ENCODE results near the gene MTHFD1L. TPM values are rescaled to one million over a fixed set of nuclear protein-coding genes. Genes with fewer than 3 reads are reported as not detected.

The MTHFD1L gene
- total RNA-seq, 1 experiment from 2014 or later, result 47.8 TPM

DNA sequence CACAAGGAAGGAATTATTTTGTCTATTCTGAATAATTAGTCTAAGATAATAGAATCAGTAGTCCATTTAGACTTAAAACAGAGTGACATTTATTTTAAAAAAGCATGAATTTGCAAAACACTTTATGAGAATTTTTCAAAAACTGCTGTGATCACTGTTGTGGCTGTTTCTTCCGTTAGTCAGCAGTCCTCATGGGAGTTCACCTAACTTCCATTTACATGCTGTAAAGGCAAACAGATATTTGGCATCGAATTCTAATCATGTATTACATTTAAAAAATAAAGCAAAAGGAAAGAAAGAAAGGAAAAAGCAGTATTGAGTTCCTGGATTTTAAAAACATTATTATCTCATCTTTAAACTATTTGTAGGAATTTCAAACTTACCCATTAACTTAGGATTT, 111.8 kb downstream of the MTHFD1L start:
- H3K4me3 Mint-ChIP-seq (ENCODE audit: low read depth, unreplicated experiment), result no peak overlapping the region
- H3K4me1 Mint-ChIP-seq (ENCODE audit: low read depth, unreplicated experiment), result no peaks in the 10 kb centered on the region
- no peak overlapping the region for H3K27ac Mint-ChIP-seq (ENCODE audit: unreplicated experiment)
- CTCF ChIA-PET, result interaction anchor here (0.6 kb wide), 1 partner anchor 381 kb away, joined by 3 read pairs; no protein-coding TSS in a partner anchor
- TF ChIP-seq, protein P1, sequence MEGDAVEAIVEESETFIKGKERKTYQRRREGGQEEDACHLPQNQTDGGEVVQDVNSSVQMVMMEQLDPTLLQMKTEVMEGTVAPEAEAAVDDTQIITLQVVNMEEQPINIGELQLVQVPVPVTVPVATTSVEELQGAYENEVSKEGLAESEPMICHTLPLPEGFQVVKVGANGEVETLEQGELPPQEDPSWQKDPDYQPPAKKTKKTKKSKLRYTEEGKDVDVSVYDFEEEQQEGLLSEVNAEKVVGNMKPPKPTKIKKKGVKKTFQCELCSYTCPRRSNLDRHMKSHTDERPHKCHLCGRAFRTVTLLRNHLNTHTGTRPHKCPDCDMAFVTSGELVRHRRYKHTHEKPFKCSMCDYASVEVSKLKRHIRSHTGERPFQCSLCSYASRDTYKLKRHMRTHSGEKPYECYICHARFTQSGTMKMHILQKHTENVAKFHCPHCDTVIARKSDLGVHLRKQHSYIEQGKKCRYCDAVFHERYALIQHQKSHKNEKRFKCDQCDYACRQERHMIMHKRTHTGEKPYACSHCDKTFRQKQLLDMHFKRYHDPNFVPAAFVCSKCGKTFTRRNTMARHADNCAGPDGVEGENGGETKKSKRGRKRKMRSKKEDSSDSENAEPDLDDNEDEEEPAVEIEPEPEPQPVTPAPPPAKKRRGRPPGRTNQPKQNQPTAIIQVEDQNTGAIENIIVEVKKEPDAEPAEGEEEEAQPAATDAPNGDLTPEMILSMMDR (IDR thresholded peaks at IDR 0.05; ENCODE audit: unreplicated experiment), result no peak
- no TSS peak for BruUV-seq (replicated peaks)
- intact Hi-C loops (cut with micrococcal nuclease; ENCODE audit: unreplicated experiment), result no loop called here
- no peak for DNase-seq
- H3K36me3 Mint-ChIP-seq (ENCODE audit: insufficient read depth, unreplicated experiment), result peaks cover 24% of the 10 kb centered on the region
- H3K9me3 Mint-ChIP-seq (ENCODE audit: low read depth, unreplicated experiment), result no peaks in the 10 kb centered on the region
- H3K27me3 Mint-ChIP-seq (ENCODE audit: unreplicated experiment), result no peaks in the 10 kb centered on the region

DNA sequence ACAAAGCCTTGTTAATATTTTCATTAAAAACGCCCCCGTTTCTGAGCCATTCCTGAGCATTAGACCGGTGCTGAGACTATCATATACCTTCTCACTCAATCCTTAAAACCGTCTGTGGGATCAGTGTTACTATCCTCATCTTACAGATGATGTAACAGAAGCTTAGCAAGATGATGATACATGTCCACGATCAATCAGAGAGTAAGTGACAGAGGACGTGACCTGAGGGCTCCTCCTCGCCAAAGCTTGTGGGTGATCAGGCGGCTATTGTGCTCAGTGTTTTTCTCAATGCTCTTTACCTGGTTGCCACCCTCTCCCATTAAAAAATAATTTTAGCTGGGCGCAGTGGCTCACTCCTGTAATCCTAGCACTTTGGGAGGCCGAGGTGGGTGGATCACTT, 113.1 kb downstream of the MTHFD1L start:
- intact Hi-C loops (cut with micrococcal nuclease; ENCODE audit: unreplicated experiment), result no loop called here
- Mint-ChIP-seq H3K9me3 (ENCODE audit: low read depth, unreplicated experiment) (no peaks in the 10 kb centered on the region), H3K4me3 (ENCODE audit: low read depth, unreplicated experiment) (no peak overlapping the region), H3K4me1 (ENCODE audit: low read depth, unreplicated experiment) (no peaks in the 10 kb centered on the region), H3K36me3 (ENCODE audit: insufficient read depth, unreplicated experiment) (peaks cover 25% of the 10 kb centered on the region), H3K27me3 (ENCODE audit: unreplicated experiment) (no peaks in the 10 kb centered on the region), H3K27ac (ENCODE audit: unreplicated experiment) (no peak overlapping the region)
- no TSS peak for BruUV-seq (replicated peaks)
- CTCF ChIA-PET, result no interaction called here
- DNase-seq, result no peak
- TF ChIP-seq, protein P1 (IDR thresholded peaks at IDR 0.05; ENCODE audit: unreplicated experiment), result no peak

DNA sequence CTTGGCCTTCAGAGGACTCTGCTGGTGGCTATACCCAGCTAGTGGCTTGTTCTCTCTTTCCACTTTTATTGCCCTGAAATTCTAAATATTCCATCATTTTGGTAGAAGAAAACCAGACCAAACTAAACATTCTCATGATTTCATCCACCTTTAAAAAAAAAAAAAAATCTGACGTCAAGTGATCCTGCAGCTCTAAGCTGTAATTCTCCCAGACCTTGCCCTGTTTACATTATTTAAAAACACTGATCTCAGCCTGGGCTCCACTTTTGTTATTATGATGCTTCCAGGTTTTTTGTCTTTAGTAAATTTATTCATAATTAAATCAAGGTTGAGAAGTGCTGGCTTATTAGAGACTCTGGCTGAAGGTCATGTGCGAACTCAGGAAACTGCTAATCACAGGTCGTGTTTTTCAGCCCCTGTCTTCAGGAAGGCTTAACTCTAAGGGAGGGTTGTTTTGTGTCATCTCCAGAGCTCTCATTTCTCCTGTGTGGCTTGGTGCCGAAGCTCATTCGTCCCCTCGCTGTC, 114.4 kb downstream of the MTHFD1L start:
- H3K4me3 Mint-ChIP-seq (ENCODE audit: low read depth, unreplicated experiment), result no peak overlapping the region
- no TSS peak for BruUV-seq (replicated peaks)
- CTCF ChIA-PET, result no interaction called here
- intact Hi-C loops (cut with micrococcal nuclease; ENCODE audit: unreplicated experiment), result no loop called here
- H3K9me3 Mint-ChIP-seq (ENCODE audit: low read depth, unreplicated experiment), result no peaks in the 10 kb centered on the region
- H3K27me3 Mint-ChIP-seq (ENCODE audit: unreplicated experiment), result no peaks in the 10 kb centered on the region
- no peaks in the 10 kb centered on the region for H3K4me1 Mint-ChIP-seq (ENCODE audit: low read depth, unreplicated experiment)
- TF ChIP-seq, protein P1 (IDR thresholded peaks at IDR 0.05; ENCODE audit: unreplicated experiment), result no peak
- no peak overlapping the region for H3K27ac Mint-ChIP-seq (ENCODE audit: unreplicated experiment)
- H3K36me3 Mint-ChIP-seq (ENCODE audit: insufficient read depth, unreplicated experiment), result peaks cover 26% of the 10 kb centered on the region
- DNase-seq, result no peak

DNA sequence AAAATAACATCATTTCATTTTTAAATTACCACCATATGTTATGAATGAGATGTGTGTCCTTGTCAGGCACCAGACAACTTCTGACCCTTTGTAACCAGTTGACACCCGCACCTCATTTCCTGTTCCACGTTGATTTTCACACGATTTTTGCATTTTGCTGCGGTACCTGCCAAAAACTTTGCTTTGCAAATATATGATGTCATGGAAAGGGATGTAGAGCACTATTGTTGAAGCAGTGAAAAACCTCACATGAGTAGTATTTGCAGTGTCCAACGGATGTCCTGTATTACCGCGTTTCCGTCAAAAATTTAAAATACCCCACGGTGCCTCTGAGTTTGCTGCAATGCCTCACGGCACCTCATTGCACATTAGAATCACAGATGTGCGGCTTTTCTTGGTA, 115.6 kb downstream of the MTHFD1L start:
- no peak for DNase-seq
- Mint-ChIP-seq H3K4me1 (ENCODE audit: low read depth, unreplicated experiment) (no peaks in the 10 kb centered on the region), H3K27me3 (ENCODE audit: unreplicated experiment) (no peaks in the 10 kb centered on the region), H3K27ac (ENCODE audit: unreplicated experiment) (no peak overlapping the region), H3K36me3 (ENCODE audit: insufficient read depth, unreplicated experiment) (peaks cover 15% of the 10 kb centered on the region), H3K9me3 (ENCODE audit: low read depth, unreplicated experiment) (no peaks in the 10 kb centered on the region), H3K4me3 (ENCODE audit: low read depth, unreplicated experiment) (no peak overlapping the region)
- CTCF ChIA-PET, result no interaction called here
- no TSS peak for BruUV-seq (replicated peaks)
- intact Hi-C loops (cut with micrococcal nuclease; ENCODE audit: unreplicated experiment), result no loop called here
- TF ChIP-seq, protein P1 (IDR thresholded peaks at IDR 0.05; ENCODE audit: unreplicated experiment), result no peak

Data from Calu3 (cell line).